ENCODE measurements around the gene DEGS2.
A peak's percentile ranks its signal among the peaks of the same experiment; 100 is the strongest.
"Not testable (repeated sequence)": the region's sequence is repeated elsewhere in the genome, so short reads cannot be mapped to it uniquely, and the experiment has no call there.

The DEGS2 gene

GRCh38 chr14:100159094-100159864 lies at the start of gene DEGS2:
Gene DEGS2, minus strand, starts transcription at chr14:100159645. Its CDS starts 58 bp downstream, at chr14:100159587.
- DNase-seq (ENCODE audit: low spot score): peak; percentile 71

- DNase-seq (ENCODE audit: low spot score): not testable (repeated sequence)
Observed at GRCh38 chr14:100208136-100208535, 48.7 kb upstream of the DEGS2 start.

- not testable (repeated sequence) for DNase-seq (ENCODE audit: low spot score)
Observed at GRCh38 chr14:100207588-100207987, 48.1 kb upstream of the DEGS2 start.

- DNase-seq (ENCODE audit: low spot score): not testable (repeated sequence)
Observed at GRCh38 chr14:100204835-100205167, 45.4 kb upstream of the DEGS2 start.

GRCh38 chr14:100203962-100204834 lies 44.8 kb upstream of the DEGS2 start:
- no peak for DNase-seq (ENCODE audit: low spot score)

GRCh38 chr14:100203146-100203545 lies 43.7 kb upstream of the DEGS2 start:
- no peak for DNase-seq (ENCODE audit: low spot score)

GRCh38 chr14:100202712-100203111 lies 43.3 kb upstream of the DEGS2 start:
- no peak for DNase-seq (ENCODE audit: low spot score)

GRCh38 chr14:100201701-100202100 lies 42.3 kb upstream of the DEGS2 start:
- no peak for DNase-seq (ENCODE audit: low spot score)

GRCh38 chr14:100200311-100200710 lies 40.9 kb upstream of the DEGS2 start:
- no peak for DNase-seq (ENCODE audit: low spot score)

GRCh38 chr14:100199240-100199860 lies 39.9 kb upstream of the DEGS2 start:
- no peak for DNase-seq (ENCODE audit: low spot score)

- DNase-seq (ENCODE audit: low spot score): no peak
Observed at GRCh38 chr14:100193417-100194357, 34.2 kb upstream of the DEGS2 start.

- DNase-seq (ENCODE audit: low spot score): peak; percentile 100
Observed at GRCh38 chr14:100192672-100193416, 33.4 kb upstream of the DEGS2 start.

- DNase-seq (ENCODE audit: low spot score): no peak
Observed at GRCh38 chr14:100192250-100192671, 32.8 kb upstream of the DEGS2 start.

- no peak for DNase-seq (ENCODE audit: low spot score)
Observed at GRCh38 chr14:100191584-100192249, 32.3 kb upstream of the DEGS2 start.

GRCh38 chr14:100190126-100190525 lies 30.7 kb upstream of the DEGS2 start:
- no peak for DNase-seq (ENCODE audit: low spot score)

- no peak for DNase-seq (ENCODE audit: low spot score)
Observed at GRCh38 chr14:100188392-100189030, 29.1 kb upstream of the DEGS2 start.

- no peak for DNase-seq (ENCODE audit: low spot score)
Observed at GRCh38 chr14:100187247-100187833, 27.9 kb upstream of the DEGS2 start.

- DNase-seq (ENCODE audit: low spot score): not testable (repeated sequence)
Observed at GRCh38 chr14:100181876-100182551, 22.6 kb upstream of the DEGS2 start.

- DNase-seq (ENCODE audit: low spot score): not testable (repeated sequence)
Observed at GRCh38 chr14:100180671-100181070, 21.2 kb upstream of the DEGS2 start.

All from ecto neural progenitor cell (in vitro differentiated cells).